H9 (cell line): ENCODE data around the gene KIAA1671. TPM values are rescaled to one million over a fixed set of nuclear protein-coding genes. Genes with fewer than 3 reads are reported as not detected.
A peak's percentile ranks its signal among the peaks of the same experiment; 100 is the strongest.

Source experiments
- DNase-seq: peaks from one replicate; pipeline ENCODE4 v3.0.0-alpha.2; 2017
- H2AFZ ChIP-seq: one replicate; pipeline ENCODE4 v1.6.1; 2013; ENCODE audit warnings: mild to moderate bottlenecking, low read length, control low read depth, moderate library complexity
- H2AK5ac ChIP-seq: 2 replicates; pipeline ENCODE4 v1.6.1; 2013; ENCODE audit warnings: low read length, control low read depth, mixed read lengths; ENCODE audit not compliant: insufficient read length
- H2BK120ac ChIP-seq: one replicate; pipeline ENCODE4 v1.6.1; 2013; ENCODE audit warnings: low read depth, mild to moderate bottlenecking, low read length, control low read depth, inconsistent platforms; ENCODE audit not compliant: poor library complexity, severe bottlenecking
- H2BK12ac ChIP-seq: 2 replicates; pipeline ENCODE4 v1.6.1; 2013; ENCODE audit warnings: low read length, control low read depth, mixed read lengths, low read depth; ENCODE audit not compliant: insufficient read length
- H2BK15ac ChIP-seq: 2 replicates; pipeline ENCODE4 v1.6.1; 2013; ENCODE audit warnings: low read depth, low read length, control low read depth
- H2BK20ac ChIP-seq: one replicate; pipeline ENCODE4 v1.6.1; 2013; ENCODE audit warnings: low read depth, mild to moderate bottlenecking, low read length, control low read depth, inconsistent platforms; ENCODE audit not compliant: poor library complexity, severe bottlenecking
- H2BK5ac ChIP-seq: 2 replicates; pipeline ENCODE4 v1.6.1; 2013; ENCODE audit warnings: low read length, control low read depth, mixed read lengths; ENCODE audit not compliant: insufficient read length
- H3K14ac ChIP-seq: 2 replicates; pipeline ENCODE4 v1.6.1; 2013; ENCODE audit warnings: low read length, control low read depth; ENCODE audit not compliant: insufficient read depth
- H3K18ac ChIP-seq: 2 replicates; pipeline ENCODE4 v1.6.1; 2013; ENCODE audit warnings: low read depth, mild to moderate bottlenecking, mixed read lengths, low read length, control low read depth; ENCODE audit not compliant: insufficient read length
- H3K23ac ChIP-seq: 2 replicates; pipeline ENCODE4 v1.6.1; 2013; ENCODE audit warnings: low read length, control low read depth, mixed read lengths, low read depth; ENCODE audit not compliant: insufficient read length
- H3K23me2 ChIP-seq: 2 replicates; pipeline ENCODE4 v1.6.1; 2013; ENCODE audit warnings: low read depth, mild to moderate bottlenecking, mixed read lengths, low read length, control low read depth; ENCODE audit not compliant: insufficient read length, poor library complexity, severe bottlenecking
- H3K27ac ChIP-seq: 2 replicates; pipeline ENCODE4 v1.5.1; 2013; ENCODE audit warnings: low read length, control low read depth, mixed read lengths, low read depth; ENCODE audit not compliant: insufficient read length
- H3K27me3 ChIP-seq: 2 replicates; pipeline ENCODE4 v1.6.1; 2013; ENCODE audit warnings: low read length, control low read depth, inconsistent platforms; ENCODE audit not compliant: insufficient read depth
- H3K4ac ChIP-seq: 2 replicates; pipeline ENCODE4 v1.6.1; 2013; ENCODE audit warnings: low read depth, mild to moderate bottlenecking, control low read depth, inconsistent platforms, low read length, moderate library complexity
- H3K4me1 ChIP-seq: 2 replicates; pipeline ENCODE4 v1.6.1; 2013; ENCODE audit warnings: low read length, control low read depth, inconsistent platforms; ENCODE audit not compliant: insufficient read depth
- H3K4me2 ChIP-seq: 2 replicates; pipeline ENCODE4 v1.6.1; 2013; ENCODE audit warnings: low read length, control low read depth, mixed read lengths; ENCODE audit not compliant: insufficient read length, insufficient read depth
- H3K56ac ChIP-seq: 2 replicates; pipeline ENCODE4 v1.6.1; 2013; ENCODE audit warnings: low read depth, mild to moderate bottlenecking, mixed read lengths, low read length, control low read depth; ENCODE audit not compliant: insufficient read length
- H3K79me1 ChIP-seq: 2 replicates; pipeline ENCODE4 v1.6.1; 2013; ENCODE audit warnings: low read depth, mild to moderate bottlenecking, moderate library complexity, low read length, control low read depth, inconsistent platforms; ENCODE audit not compliant: insufficient read depth, poor library complexity, severe bottlenecking
- H3K79me2 ChIP-seq: 2 replicates; pipeline ENCODE4 v1.6.1; 2013; ENCODE audit warnings: low read length, control low read depth, inconsistent platforms; ENCODE audit not compliant: insufficient read depth
- H3K9ac ChIP-seq: 2 replicates; pipeline ENCODE4 v1.6.1; 2013; ENCODE audit warnings: low read length, control low read depth, mixed read lengths; ENCODE audit not compliant: insufficient read length; ENCODE audit errors: extremely low read depth
- H3K9me3 ChIP-seq: one replicate; pipeline ENCODE4 v1.6.1; 2013; ENCODE audit warnings: low read depth, low read length, inconsistent platforms; ENCODE audit not compliant: control insufficient read depth
- H3T11ph ChIP-seq: one replicate; pipeline ENCODE4 v1.6.1; 2013; ENCODE audit warnings: mild to moderate bottlenecking, low read length, control low read depth, inconsistent platforms
- H4K20me1 ChIP-seq: one replicate; pipeline ENCODE4 v1.6.1; 2013; ENCODE audit not compliant: control insufficient read depth, insufficient read length, insufficient read depth
- H4K5ac ChIP-seq: 2 replicates; pipeline ENCODE4 v1.6.1; 2013; ENCODE audit warnings: low read depth, mild to moderate bottlenecking, mixed read lengths, low read length, control low read depth; ENCODE audit not compliant: insufficient read length
- H4K8ac ChIP-seq: replicated peaks from 2 replicates; pipeline ENCODE4 v1.6.1; 2013; ENCODE audit warnings: low read length, control low read depth, mixed read lengths, low read depth; ENCODE audit not compliant: insufficient read length
- H4K91ac ChIP-seq: 2 replicates; pipeline ENCODE4 v1.6.1; 2013; ENCODE audit warnings: low read depth, mild to moderate bottlenecking, moderate library complexity, mixed read lengths, low read length, control low read depth; ENCODE audit not compliant: insufficient read length
- H3K27ac Mint-ChIP-seq, 3 experiments: 2 replicates in 2 of 3; 3 replicates in 1 of 3; pipeline ENCODE4 v1.8.0; 2020 to 2021; ENCODE audit warnings: mixed read lengths in 3 of 3, mild to moderate bottlenecking in 1 of 3, moderate library complexity in 1 of 3
- H3K27me3 Mint-ChIP-seq: 2 replicates; pipeline ENCODE4 v1.8.0; 2021; ENCODE audit warnings: low read depth, mild to moderate bottlenecking, moderate library complexity, mixed read lengths
- H3K36me3 Mint-ChIP-seq, 3 experiments: 2 replicates in 2 of 3; 3 replicates in 1 of 3; pipeline ENCODE4 v1.8.0; 2020 to 2021; ENCODE audit warnings: low read depth in 3 of 3, mixed read lengths in 3 of 3; ENCODE audit not compliant: insufficient read depth in 1 of 3
- H3K4me1 Mint-ChIP-seq, 2 experiments: 2 replicates each; pipeline ENCODE4 v1.8.0; 2020; ENCODE audit warnings: mixed read lengths in 2 of 2
- H3K4me3 Mint-ChIP-seq, 2 experiments: 2 replicates in 1 of 2; 3 replicates in 1 of 2; pipeline ENCODE4 v1.8.0; 2020 to 2021; ENCODE audit warnings: mild to moderate bottlenecking in 2 of 2, mixed read lengths in 2 of 2, moderate library complexity in 1 of 2
- H3K9me3 Mint-ChIP-seq, 2 experiments: 2 replicates in 1 of 2; 3 replicates in 1 of 2; pipeline ENCODE4 v1.8.0; 2020; ENCODE audit warnings: mild to moderate bottlenecking in 2 of 2, mixed read lengths in 2 of 2, moderate library complexity in 1 of 2
- WGBS: extraction: QIAGEN DNeasy Blood & Tissue Kit; methylation state at CpG from one replicate; pipeline ENCODE4 v1.1.7; 2013; ENCODE audit warnings: missing lambda C conversion rate, low lambda C conversion rate, mixed read lengths; ENCODE audit not compliant: insufficient read length; ENCODE audit errors: extremely low coverage; 5-methylcytosine and 5-hydroxymethylcytosine counted together
- total RNA-seq: library from RNA; stranded (reverse); gene quantifications from 2 replicates; pipeline ENCODE4 v1.2.1, GENCODE V29; 2021
- TF ChIP-seq, protein P1 (sequence below): fragments of 200-600 bp; sonication (generic); conservative IDR thresholded peaks from 3 replicates; pipeline ENCODE4 v1.8.0; 2021; ENCODE audit warnings: antibody characterized with exemption, mild to moderate bottlenecking

KIAA1671 gene
- total RNA-seq, 1 experiment from 2014 or later: 22.6 TPM

DNA sequence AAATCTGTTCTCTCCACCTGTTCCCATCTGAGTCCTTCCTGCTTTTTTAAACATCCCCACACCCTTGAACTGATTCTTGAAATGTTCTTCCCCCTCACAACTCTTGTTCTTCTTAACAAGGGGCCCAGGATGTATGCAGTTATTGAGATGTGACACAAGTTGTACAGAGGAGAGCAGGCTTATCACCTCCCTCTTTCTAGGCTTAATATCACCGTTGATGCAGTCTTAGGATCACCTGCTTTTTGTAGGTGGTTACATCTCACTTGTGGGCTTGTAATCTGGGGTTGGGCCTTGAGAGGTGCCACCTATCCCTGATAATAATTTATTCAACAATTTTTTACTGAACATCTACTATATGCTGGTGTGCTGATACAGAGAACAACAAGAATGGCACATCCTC, 253.3 kb downstream of the KIAA1671 start:
- no peak overlapping the region for H4K8ac ChIP-seq
- no peaks in the 10 kb centered on the region for H3K23me2 ChIP-seq
- H3K27ac ChIP-seq: no peak overlapping the region
- no peak overlapping the region for H2BK5ac ChIP-seq
- H3K56ac ChIP-seq: no peak overlapping the region
- H3K27me3 ChIP-seq: no peaks in the 10 kb centered on the region
- no peaks in the 10 kb centered on the region for H3K4me1 ChIP-seq
- H3K27ac Mint-ChIP-seq: peak overlapping the region in 2 of 3 experiments; percentile 12 to 14; a peak in 3 of 7 replicates
- no peak overlapping the region for H2BK20ac ChIP-seq
- H3K9me3 Mint-ChIP-seq: no peaks in the 10 kb centered on the region
- no peak for DNase-seq
- no peaks in the 10 kb centered on the region for H3K9me3 ChIP-seq
- no peak overlapping the region for H3T11ph ChIP-seq
- no peaks in the 10 kb centered on the region for H3K36me3 Mint-ChIP-seq
- H4K5ac ChIP-seq: no peak overlapping the region
- no peak overlapping the region for H3K14ac ChIP-seq
- H2BK15ac ChIP-seq: no peak overlapping the region
- H4K91ac ChIP-seq: no peak overlapping the region
- no peak overlapping the region for H2AK5ac ChIP-seq
- peaks cover 0 to 5% of the 10 kb centered on the region in 2 experiments; a peak in 1 of 4 replicates for H3K4me1 Mint-ChIP-seq
- no peak overlapping the region for H3K9ac ChIP-seq
- no peak overlapping the region for H2BK120ac ChIP-seq
- no peak overlapping the region for H3K4me2 ChIP-seq
- H3K4ac ChIP-seq: no peak overlapping the region
- TF ChIP-seq, protein P1, sequence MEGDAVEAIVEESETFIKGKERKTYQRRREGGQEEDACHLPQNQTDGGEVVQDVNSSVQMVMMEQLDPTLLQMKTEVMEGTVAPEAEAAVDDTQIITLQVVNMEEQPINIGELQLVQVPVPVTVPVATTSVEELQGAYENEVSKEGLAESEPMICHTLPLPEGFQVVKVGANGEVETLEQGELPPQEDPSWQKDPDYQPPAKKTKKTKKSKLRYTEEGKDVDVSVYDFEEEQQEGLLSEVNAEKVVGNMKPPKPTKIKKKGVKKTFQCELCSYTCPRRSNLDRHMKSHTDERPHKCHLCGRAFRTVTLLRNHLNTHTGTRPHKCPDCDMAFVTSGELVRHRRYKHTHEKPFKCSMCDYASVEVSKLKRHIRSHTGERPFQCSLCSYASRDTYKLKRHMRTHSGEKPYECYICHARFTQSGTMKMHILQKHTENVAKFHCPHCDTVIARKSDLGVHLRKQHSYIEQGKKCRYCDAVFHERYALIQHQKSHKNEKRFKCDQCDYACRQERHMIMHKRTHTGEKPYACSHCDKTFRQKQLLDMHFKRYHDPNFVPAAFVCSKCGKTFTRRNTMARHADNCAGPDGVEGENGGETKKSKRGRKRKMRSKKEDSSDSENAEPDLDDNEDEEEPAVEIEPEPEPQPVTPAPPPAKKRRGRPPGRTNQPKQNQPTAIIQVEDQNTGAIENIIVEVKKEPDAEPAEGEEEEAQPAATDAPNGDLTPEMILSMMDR: no peak
- no peak overlapping the region for H2AFZ ChIP-seq
- no peak overlapping the region for H2BK12ac ChIP-seq
- H3K23ac ChIP-seq: no peak overlapping the region
- no peak overlapping the region for H3K18ac ChIP-seq
- H3K79me1 ChIP-seq: no peaks in the 10 kb centered on the region
- H4K20me1 ChIP-seq: no peaks in the 10 kb centered on the region
- no peaks in the 10 kb centered on the region for H3K79me2 ChIP-seq
- WGBS: no CpG with 5 or more reads among the region's 1 CpG
- H3K4me3 Mint-ChIP-seq: no peak overlapping the region
- H3K27me3 Mint-ChIP-seq: no peaks in the 10 kb centered on the region; the same call in 1 of the 2 replicates
